Measurements from ENCODE around the gene AOPEP. TPM values are rescaled to one million over a fixed set of nuclear protein-coding genes. Genes with fewer than 3 reads are reported as not detected.

The AOPEP gene
- total RNA-seq, 1 experiment from 2014 or later: 15.0 TPM

DNA sequence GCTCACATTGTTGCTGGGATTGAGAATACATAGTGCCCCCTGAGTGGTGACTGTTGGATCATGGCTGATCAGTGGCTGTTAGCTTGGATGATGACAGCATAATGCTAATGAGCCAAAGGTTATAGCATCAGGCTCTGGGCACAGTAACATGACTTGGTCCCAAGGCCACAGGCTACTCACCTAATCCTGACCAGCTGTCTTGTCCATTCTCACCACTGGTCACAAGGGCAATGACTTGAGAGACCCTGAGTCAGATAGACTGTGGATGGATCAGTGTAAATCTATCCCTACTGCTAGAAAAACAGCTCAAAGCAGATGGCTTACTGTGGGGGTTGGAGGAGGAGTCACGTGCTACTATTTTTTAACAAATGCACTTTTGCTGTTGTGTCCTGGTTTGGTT, 74.7 kb downstream of the AOPEP start:
- H3K27ac ChIP-seq (ENCODE audit: insufficient read length, low read depth, low read length): no peak overlapping the region
- H3K79me1 ChIP-seq (ENCODE audit: insufficient read depth, low read depth, low read length, poor library complexity, severe bottlenecking): no peaks in the 10 kb centered on the region
- DNase-seq: no peak
- no peak overlapping the region for H3K9ac ChIP-seq (ENCODE audit: extremely low read depth, insufficient read length, low read length)
- H3K4me1 Mint-ChIP-seq: peaks cover 9 to 10% of the 10 kb centered on the region in 2 experiments
- no peak overlapping the region for H3K4me2 ChIP-seq (ENCODE audit: insufficient read depth, insufficient read length, low read length)
- no peaks in the 10 kb centered on the region for H4K20me1 ChIP-seq (ENCODE audit: control insufficient read depth, insufficient read depth, insufficient read length)
- H2BK120ac ChIP-seq (ENCODE audit: low read depth, low read length, poor library complexity, severe bottlenecking): no peak overlapping the region
- no peaks in the 10 kb centered on the region for H3K9me3 ChIP-seq (ENCODE audit: control insufficient read depth, low read depth, low read length)
- no peak overlapping the region for H3T11ph ChIP-seq (ENCODE audit: low read length)
- H4K91ac ChIP-seq (ENCODE audit: insufficient read length, low read depth, low read length): no peak overlapping the region
- H2BK20ac ChIP-seq (ENCODE audit: low read depth, low read length, poor library complexity, severe bottlenecking): no peak overlapping the region
- no peak overlapping the region for H2BK12ac ChIP-seq (ENCODE audit: insufficient read length, low read depth, low read length)
- H3K56ac ChIP-seq (ENCODE audit: insufficient read length, low read depth, low read length): no peak overlapping the region
- H2AK5ac ChIP-seq (ENCODE audit: insufficient read length, low read length): no peak overlapping the region
- H3K4me3 Mint-ChIP-seq: no peak overlapping the region
- H3K23ac ChIP-seq (ENCODE audit: insufficient read length, low read depth, low read length): no peak overlapping the region
- no peak overlapping the region for H3K4ac ChIP-seq (ENCODE audit: low read depth, low read length)
- no peak overlapping the region for H3K14ac ChIP-seq (ENCODE audit: insufficient read depth, low read length)
- no peak overlapping the region for H2AFZ ChIP-seq (ENCODE audit: low read length)
- H3K4me1 ChIP-seq (ENCODE audit: insufficient read depth, low read length): no peaks in the 10 kb centered on the region
- H3K27ac Mint-ChIP-seq: no peak overlapping the region
- H3K9me3 Mint-ChIP-seq: no peaks in the 10 kb centered on the region
- TF ChIP-seq, protein P1, sequence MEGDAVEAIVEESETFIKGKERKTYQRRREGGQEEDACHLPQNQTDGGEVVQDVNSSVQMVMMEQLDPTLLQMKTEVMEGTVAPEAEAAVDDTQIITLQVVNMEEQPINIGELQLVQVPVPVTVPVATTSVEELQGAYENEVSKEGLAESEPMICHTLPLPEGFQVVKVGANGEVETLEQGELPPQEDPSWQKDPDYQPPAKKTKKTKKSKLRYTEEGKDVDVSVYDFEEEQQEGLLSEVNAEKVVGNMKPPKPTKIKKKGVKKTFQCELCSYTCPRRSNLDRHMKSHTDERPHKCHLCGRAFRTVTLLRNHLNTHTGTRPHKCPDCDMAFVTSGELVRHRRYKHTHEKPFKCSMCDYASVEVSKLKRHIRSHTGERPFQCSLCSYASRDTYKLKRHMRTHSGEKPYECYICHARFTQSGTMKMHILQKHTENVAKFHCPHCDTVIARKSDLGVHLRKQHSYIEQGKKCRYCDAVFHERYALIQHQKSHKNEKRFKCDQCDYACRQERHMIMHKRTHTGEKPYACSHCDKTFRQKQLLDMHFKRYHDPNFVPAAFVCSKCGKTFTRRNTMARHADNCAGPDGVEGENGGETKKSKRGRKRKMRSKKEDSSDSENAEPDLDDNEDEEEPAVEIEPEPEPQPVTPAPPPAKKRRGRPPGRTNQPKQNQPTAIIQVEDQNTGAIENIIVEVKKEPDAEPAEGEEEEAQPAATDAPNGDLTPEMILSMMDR (conservative IDR thresholded peaks at IDR 0.05): no peak
- no CpG with 5 or more reads among the region's 1 CpG for WGBS (ENCODE audit: extremely low coverage, insufficient read length, low lambda C conversion rate)
- no peak overlapping the region for H4K8ac ChIP-seq (replicated peaks; ENCODE audit: insufficient read length, low read depth, low read length)
- H3K27me3 Mint-ChIP-seq (ENCODE audit: low read depth): no peaks in the 10 kb centered on the region
- no peaks in the 10 kb centered on the region for H3K79me2 ChIP-seq (ENCODE audit: insufficient read depth, low read length)
- no peak overlapping the region for H2BK15ac ChIP-seq (ENCODE audit: low read depth, low read length)
- H3K23me2 ChIP-seq (ENCODE audit: insufficient read length, low read depth, low read length, poor library complexity, severe bottlenecking): no peaks in the 10 kb centered on the region
- no peak overlapping the region for H2BK5ac ChIP-seq (ENCODE audit: insufficient read length, low read length)
- no peaks in the 10 kb centered on the region for H3K27me3 ChIP-seq (ENCODE audit: insufficient read depth, low read length)
- no peak overlapping the region for H4K5ac ChIP-seq (ENCODE audit: insufficient read length, low read depth, low read length)
- no peak overlapping the region for H3K18ac ChIP-seq (ENCODE audit: insufficient read length, low read depth, low read length)
- H3K36me3 Mint-ChIP-seq (ENCODE audit: insufficient read depth in 1 of 3, low read depth in 3 of 3): peaks cover 4 to 5% (median 4%) of the 10 kb centered on the region in 3 experiments
